ENCODE data around the gene GARIN5A. TPM values are rescaled to one million over a fixed set of nuclear protein-coding genes. Genes with fewer than 3 reads are reported as not detected.
A peak's percentile ranks its signal among the peaks of the same experiment; 100 is the strongest.

Gene GARIN5A
- total and polyA plus RNA-seq, 9 of the 15 experiments (the other 6 are each of a cell fraction or from before 2014, with no cell fraction given): 0.10 to 0.82 (median 0.23) TPM; not detected in 2

DNA sequence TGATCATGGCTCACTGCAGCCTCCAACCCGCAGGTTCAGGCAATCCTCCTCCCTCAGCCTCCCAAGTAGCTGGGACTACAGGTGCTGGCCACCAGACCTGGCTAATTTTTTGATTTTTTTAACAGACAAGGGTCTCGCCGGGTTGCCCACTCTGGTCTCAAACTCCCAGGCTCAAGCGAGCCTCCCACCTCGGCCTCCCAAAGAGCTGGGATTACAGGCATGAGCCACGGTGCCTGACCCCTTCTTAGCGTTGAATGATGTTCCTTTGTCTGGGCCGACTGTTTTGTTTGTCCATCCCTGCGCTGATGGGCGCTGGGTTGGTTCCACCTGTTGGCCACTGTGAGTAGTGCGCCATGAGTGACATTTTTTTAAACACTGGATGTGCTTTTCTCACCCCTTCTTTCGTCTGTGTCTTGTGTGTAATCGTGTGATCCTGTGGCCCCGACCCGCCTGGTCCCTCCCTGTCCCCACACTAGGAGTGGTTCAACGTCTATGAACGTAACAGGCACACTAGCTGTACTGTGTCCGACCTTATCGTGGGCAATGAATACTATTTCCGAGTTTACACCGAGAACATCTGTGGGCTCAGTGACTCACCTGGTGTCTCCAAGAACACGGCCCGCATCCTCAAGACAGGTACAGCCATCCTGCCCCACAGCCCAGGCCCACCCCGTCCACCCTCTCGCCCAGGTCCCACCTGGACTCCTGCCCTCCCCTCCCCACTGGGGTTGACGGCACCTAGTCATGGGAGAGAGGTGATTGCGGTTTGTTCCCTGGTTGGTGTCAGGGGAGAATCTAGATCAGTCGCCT, 15.4 kb downstream of the GARIN5A start (continued):
- TF ChIP-seq, protein P1, sequence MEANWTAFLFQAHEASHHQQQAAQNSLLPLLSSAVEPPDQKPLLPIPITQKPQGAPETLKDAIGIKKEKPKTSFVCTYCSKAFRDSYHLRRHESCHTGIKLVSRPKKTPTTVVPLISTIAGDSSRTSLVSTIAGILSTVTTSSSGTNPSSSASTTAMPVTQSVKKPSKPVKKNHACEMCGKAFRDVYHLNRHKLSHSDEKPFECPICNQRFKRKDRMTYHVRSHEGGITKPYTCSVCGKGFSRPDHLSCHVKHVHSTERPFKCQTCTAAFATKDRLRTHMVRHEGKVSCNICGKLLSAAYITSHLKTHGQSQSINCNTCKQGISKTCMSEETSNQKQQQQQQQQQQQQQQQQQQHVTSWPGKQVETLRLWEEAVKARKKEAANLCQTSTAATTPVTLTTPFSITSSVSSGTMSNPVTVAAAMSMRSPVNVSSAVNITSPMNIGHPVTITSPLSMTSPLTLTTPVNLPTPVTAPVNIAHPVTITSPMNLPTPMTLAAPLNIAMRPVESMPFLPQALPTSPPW (CRISPR knock-in tag; IDR thresholded peaks at IDR 0.05): no peak
- TF ChIP-seq HDAC2 (IDR thresholded peaks at IDR 0.05) (no peak), FOXK1 (CRISPR knock-in tag; IDR thresholded peaks at IDR 0.05; ENCODE audit: borderline replicate concordance) (no peak), ZC3H8 (IDR thresholded peaks at IDR 0.05) (no peak), ATF7 (IDR thresholded peaks at IDR 0.05) (0 out of 2 replicates have a peak, but pooled peaks have one; percentile 33), SMARCB1 (IDR thresholded peaks at IDR 0.05; ENCODE audit: insufficient read length, low read depth) (no peak), GATAD2B (IDR thresholded peaks at IDR 0.05; ENCODE audit: borderline replicate concordance) (no peak), NBN (IDR thresholded peaks at IDR 0.05; ENCODE audit: low read depth) (no peak), ZNF445 (CRISPR knock-in tag; IDR thresholded peaks at IDR 0.05; ENCODE audit: low read depth) (no peak), ARID1B (IDR thresholded peaks at IDR 0.05) (0 out of 2 replicates have a peak, but pooled peaks have one; percentile 11), MYC (IDR thresholded peaks at IDR 0.05; ENCODE audit: low read depth, low read length) (peak; percentile 41), MYC (CRISPR knock-in tag; IDR thresholded peaks at IDR 0.05; ENCODE audit: borderline replicate concordance, low read depth) (no peak), KDM2B (CRISPR knock-in tag; IDR thresholded peaks at IDR 0.05) (no peak), HOXB6 (CRISPR knock-in tag; IDR thresholded peaks at IDR 0.05; ENCODE audit: borderline replicate concordance) (no peak), DNMT1 (IDR thresholded peaks at IDR 0.05) (no peak), SREBF2 (CRISPR knock-in tag; IDR thresholded peaks at IDR 0.05) (no peak), NFIC (IDR thresholded peaks at IDR 0.05) (no peak), COPS2 (conservative IDR thresholded peaks at IDR 0.05) (no peak)
- TF ChIP-seq, protein P2, sequence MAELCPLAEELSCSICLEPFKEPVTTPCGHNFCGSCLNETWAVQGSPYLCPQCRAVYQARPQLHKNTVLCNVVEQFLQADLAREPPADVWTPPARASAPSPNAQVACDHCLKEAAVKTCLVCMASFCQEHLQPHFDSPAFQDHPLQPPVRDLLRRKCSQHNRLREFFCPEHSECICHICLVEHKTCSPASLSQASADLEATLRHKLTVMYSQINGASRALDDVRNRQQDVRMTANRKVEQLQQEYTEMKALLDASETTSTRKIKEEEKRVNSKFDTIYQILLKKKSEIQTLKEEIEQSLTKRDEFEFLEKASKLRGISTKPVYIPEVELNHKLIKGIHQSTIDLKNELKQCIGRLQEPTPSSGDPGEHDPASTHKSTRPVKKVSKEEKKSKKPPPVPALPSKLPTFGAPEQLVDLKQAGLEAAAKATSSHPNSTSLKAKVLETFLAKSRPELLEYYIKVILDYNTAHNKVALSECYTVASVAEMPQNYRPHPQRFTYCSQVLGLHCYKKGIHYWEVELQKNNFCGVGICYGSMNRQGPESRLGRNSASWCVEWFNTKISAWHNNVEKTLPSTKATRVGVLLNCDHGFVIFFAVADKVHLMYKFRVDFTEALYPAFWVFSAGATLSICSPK (IDR thresholded peaks at IDR 0.05; ENCODE audit: borderline replicate concordance): 0 out of 2 replicates have a peak, but pooled peaks have one; percentile 44
- TF ChIP-seq, protein P3, sequence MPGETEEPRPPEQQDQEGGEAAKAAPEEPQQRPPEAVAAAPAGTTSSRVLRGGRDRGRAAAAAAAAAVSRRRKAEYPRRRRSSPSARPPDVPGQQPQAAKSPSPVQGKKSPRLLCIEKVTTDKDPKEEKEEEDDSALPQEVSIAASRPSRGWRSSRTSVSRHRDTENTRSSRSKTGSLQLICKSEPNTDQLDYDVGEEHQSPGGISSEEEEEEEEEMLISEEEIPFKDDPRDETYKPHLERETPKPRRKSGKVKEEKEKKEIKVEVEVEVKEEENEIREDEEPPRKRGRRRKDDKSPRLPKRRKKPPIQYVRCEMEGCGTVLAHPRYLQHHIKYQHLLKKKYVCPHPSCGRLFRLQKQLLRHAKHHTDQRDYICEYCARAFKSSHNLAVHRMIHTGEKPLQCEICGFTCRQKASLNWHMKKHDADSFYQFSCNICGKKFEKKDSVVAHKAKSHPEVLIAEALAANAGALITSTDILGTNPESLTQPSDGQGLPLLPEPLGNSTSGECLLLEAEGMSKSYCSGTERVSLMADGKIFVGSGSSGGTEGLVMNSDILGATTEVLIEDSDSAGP (CRISPR knock-in tag; IDR thresholded peaks at IDR 0.05): no peak
- TF ChIP-seq, protein P4, sequence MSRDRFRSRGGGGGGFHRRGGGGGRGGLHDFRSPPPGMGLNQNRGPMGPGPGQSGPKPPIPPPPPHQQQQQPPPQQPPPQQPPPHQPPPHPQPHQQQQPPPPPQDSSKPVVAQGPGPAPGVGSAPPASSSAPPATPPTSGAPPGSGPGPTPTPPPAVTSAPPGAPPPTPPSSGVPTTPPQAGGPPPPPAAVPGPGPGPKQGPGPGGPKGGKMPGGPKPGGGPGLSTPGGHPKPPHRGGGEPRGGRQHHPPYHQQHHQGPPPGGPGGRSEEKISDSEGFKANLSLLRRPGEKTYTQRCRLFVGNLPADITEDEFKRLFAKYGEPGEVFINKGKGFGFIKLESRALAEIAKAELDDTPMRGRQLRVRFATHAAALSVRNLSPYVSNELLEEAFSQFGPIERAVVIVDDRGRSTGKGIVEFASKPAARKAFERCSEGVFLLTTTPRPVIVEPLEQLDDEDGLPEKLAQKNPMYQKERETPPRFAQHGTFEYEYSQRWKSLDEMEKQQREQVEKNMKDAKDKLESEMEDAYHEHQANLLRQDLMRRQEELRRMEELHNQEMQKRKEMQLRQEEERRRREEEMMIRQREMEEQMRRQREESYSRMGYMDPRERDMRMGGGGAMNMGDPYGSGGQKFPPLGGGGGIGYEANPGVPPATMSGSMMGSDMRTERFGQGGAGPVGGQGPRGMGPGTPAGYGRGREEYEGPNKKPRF (IDR thresholded peaks at IDR 0.05; ENCODE audit: low read depth, low read length): no peak
